Kidney epithelial cell (primary cell): Measurements from ENCODE around the gene ANKRD12. TPM values are rescaled to one million over a fixed set of nuclear protein-coding genes. Genes with fewer than 3 reads are reported as not detected.

Experiments used
- DNase-seq: peaks from one replicate; pipeline ENCODE4 v3.0.0-alpha.2; 2010; ENCODE audit warnings: low read depth
- H3K27me3 ChIP-seq: 2 replicates; pipeline ENCODE4 v1.6.0; 2011; ENCODE audit warnings: low read length; ENCODE audit not compliant: control insufficient read depth, insufficient read depth
- H3K36me3 ChIP-seq: 2 replicates; pipeline ENCODE4 v1.5.1; 2011; ENCODE audit warnings: low read length; ENCODE audit not compliant: control insufficient read depth, insufficient read depth
- H3K4me3 ChIP-seq: 2 replicates; pipeline ENCODE4 v1.5.1; 2011; ENCODE audit warnings: low read depth, mild to moderate bottlenecking, control low read depth, low read length
- CTCF ChIP-seq: IDR thresholded peaks from 2 replicates; pipeline ENCODE4 v1.5.1; 2011; ENCODE audit warnings: mild to moderate bottlenecking, moderate library complexity, low read length, control low read depth, inconsistent platforms; ENCODE audit not compliant: insufficient read depth, poor library complexity, severe bottlenecking
- total RNA-seq: library from RNA; depleted of rRNA; stranded (reverse); fragments of >200 nt; gene quantifications from 2 replicates; pipeline ENCODE4 v1.2.3, GENCODE V29; 2015

The ANKRD12 gene
- total RNA-seq, 1 donor from 2014 or later, result 11.2 TPM

DNA sequence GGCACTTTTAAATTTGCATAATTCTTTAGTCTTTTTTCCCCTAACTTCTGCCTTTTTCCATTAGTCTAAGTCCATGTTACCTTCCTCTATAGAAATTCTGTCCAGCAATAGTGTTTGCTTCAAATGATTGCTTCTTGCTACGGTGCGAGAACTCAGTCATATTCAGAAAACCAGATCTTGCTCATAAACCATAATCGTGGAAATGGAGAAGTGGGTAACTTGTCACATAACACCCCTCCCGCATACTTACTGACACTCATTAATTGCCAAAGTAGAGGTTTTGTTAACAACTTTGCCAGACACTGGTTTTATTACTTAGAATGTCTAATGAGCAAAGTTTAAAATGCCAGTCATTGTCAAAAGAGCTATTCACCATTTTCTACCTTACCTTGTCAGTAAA is 103.7 kb downstream of the ANKRD12 start:
- no peak overlapping the region for H3K4me3 ChIP-seq
- no peak for DNase-seq
- H3K27me3 ChIP-seq, result no peaks in the 10 kb centered on the region
- no peaks in the 10 kb centered on the region for H3K36me3 ChIP-seq
- no peak for TF ChIP-seq CTCF

GRCh38 chr18:9243029-9243428 is 106.4 kb downstream of the ANKRD12 start:
- Histone ChIP-seq H3K36me3 (no peaks in the 10 kb centered on the region), H3K4me3 (no peak overlapping the region), H3K27me3 (no peaks in the 10 kb centered on the region)
- TF ChIP-seq CTCF, result no peak
- DNase-seq, result no peak

DNA sequence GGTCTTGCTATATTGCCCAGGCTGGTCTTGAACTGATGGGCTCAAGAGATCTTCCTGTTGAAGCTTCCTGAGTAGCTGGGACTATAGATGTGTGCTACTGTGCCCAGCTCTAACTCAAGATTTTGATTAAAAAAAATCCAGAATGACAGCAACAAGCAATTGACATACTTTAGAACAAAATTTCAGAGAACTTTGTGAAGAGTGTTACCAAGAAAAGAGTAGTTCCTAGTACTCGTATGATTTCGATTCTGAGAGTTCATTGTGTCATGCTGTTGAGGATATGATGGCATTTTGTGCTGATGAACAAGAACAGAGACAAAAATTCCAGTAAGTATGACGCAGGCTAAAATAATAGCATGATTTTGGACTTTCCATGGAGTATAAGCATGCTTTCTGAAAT is 107.8 kb downstream of the ANKRD12 start:
- Histone ChIP-seq H3K4me3 (no peak overlapping the region), H3K36me3 (no peaks in the 10 kb centered on the region), H3K27me3 (no peaks in the 10 kb centered on the region)
- no peak for TF ChIP-seq CTCF
- DNase-seq, result no peak

GRCh38 chr18:9248661-9249060 is 112.1 kb downstream of the ANKRD12 start:
- DNase-seq, result no peak
- no peak overlapping the region for H3K4me3 ChIP-seq
- H3K36me3 ChIP-seq, result no peaks in the 10 kb centered on the region
- H3K27me3 ChIP-seq, result no peaks in the 10 kb centered on the region
- no peak for TF ChIP-seq CTCF

DNA sequence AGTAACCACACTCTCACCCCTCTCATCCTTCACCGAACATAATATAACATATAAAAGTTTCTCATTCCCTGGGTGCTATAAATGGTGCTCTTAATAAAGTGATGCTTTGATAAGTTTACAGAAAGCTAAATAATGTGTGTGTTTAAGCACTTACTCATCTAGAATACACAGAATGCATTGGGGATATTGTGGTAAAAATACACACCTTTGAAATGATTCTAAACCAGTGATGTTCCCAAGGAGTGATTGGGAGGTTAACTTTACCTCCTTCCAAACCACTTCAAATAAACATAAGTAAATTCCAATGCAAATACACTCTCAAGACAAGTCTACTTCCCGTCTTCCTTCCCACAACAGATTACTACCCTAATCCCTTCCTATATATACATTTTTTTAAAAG is 112.7 kb downstream of the ANKRD12 start:
- H3K4me3 ChIP-seq, result no peak overlapping the region
- TF ChIP-seq CTCF, result no peak
- DNase-seq, result no peak

GRCh38 chr18:9259173-9259572 is 122.6 kb downstream of the ANKRD12 start:
- no peak for TF ChIP-seq CTCF
- Histone ChIP-seq H3K4me3 (no peak overlapping the region), H3K27me3 (no peaks in the 10 kb centered on the region), H3K36me3 (peaks cover 1% of the 10 kb centered on the region)
- no peak for DNase-seq

More for the DNA sequence above, 112.7 kb downstream of the ANKRD12 start:
- no peaks in the 10 kb centered on the region for H3K36me3 ChIP-seq
- no peaks in the 10 kb centered on the region for H3K27me3 ChIP-seq
